Uterus (tissue), 4 donors: ENCODE data around the gene CAVIN2. TPM values are rescaled to one million over a fixed set of nuclear protein-coding genes. Genes with fewer than 3 reads are reported as not detected.

Source experiments
- DNase-seq, 2 donors: peaks; one replicate each; pipeline ENCODE4 v3.0.0-alpha.2; 2019 to 2020
- H3K27ac ChIP-seq, 2 donors: fragments of 200-600 bp; sonication (generic); 1 replicate in 1 of 2; 2 replicates in 1 of 2; pipeline ENCODE4 v1.5.1; 2016 to 2018
- H3K27me3 ChIP-seq, 2 donors: fragments of 200-600 bp; sonication (generic); one replicate each; pipeline ENCODE4 v1.5.1; 2018 to 2019; ENCODE audit warnings: control low read depth in 1 of 2
- H3K36me3 ChIP-seq, 2 donors: fragments of 200-600 bp; sonication (generic); one replicate each; pipeline ENCODE4 v1.5.1; 2019; ENCODE audit warnings: control low read depth in 1 of 2
- H3K4me1 ChIP-seq, 2 donors: fragments of 200-600 bp; sonication (generic); one replicate each; pipeline ENCODE4 v1.5.1; 2018 to 2019; ENCODE audit warnings: control low read depth in 1 of 2
- H3K4me3 ChIP-seq, 2 donors: fragments of 200-600 bp; sonication (generic); 1 replicate in 1 of 2; 2 replicates in 1 of 2; pipeline ENCODE4 v1.5.1; 2018 to 2019; ENCODE audit warnings: mild to moderate bottlenecking in 1 of 2
- H3K9me3 ChIP-seq, 2 donors: fragments of 200-600 bp; sonication (generic); one replicate each; pipeline ENCODE4 v1.5.1; 2019; ENCODE audit warnings: control low read depth in 1 of 2
- CTCF ChIP-seq, 4 experiments: fragments of 200-600 bp in 2 of 4; fragments of 450-650 bp in 2 of 4; sonication (generic) in 2 of 4; IDR thresholded peaks; one replicate each; pipeline ENCODE4 v1.5.1; 2016 to 2019; ENCODE audit warnings: antibody characterized with exemption in 4 of 4, mild to moderate bottlenecking in 2 of 4, moderate library complexity in 1 of 4
- POLR2A ChIP-seq, 2 donors: fragments of 450-650 bp; IDR thresholded peaks; one replicate each; pipeline ENCODE4 v1.6.1; 2016; ENCODE audit warnings: antibody characterized with exemption in 2 of 2, mild to moderate bottlenecking in 1 of 2, moderate library complexity in 1 of 2
- intact Hi-C: fragments of 100-400 bp; cut with DNase I; formaldehyde crosslinking; loops from one replicate; pipeline ENCODE4 v1.15.1; 2023; ENCODE audit warnings: low total_unique reads
- total RNA-seq, 4 donors: library from RNA; depleted of rRNA in 3 of 4; stranded (reverse); fragments of >200 nt in 3 of 4; gene quantifications; one replicate each; pipeline versions ENCODE4 v1.1.0 to v1.2.4, GENCODE V29; 2014 to 2023
- donor health status: DM: yes; HTN: yes; CAD: no.

CAVIN2 gene
- total RNA-seq, 4 donors from 2014 or later: 37.3 to 235 (median 121) TPM

DNA sequence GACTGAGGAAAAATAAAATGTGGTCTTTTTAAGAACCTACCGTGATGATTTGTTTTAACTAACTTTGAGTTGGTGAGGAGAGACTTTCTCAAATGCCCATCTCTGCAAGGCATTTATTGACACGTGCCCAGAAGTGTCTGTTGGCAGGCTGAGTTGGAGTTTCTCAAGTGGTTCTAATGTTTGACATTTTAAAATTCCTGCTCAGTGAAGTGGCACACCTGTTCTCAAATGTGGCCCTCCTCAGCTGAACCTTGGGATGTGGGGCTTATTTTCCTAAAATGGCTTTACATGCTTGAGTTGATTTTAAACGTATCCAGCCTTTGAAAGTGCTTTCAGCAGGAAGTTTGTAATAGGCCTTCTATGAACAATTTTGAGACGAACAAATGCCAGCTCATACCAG, 876 bp upstream of the CAVIN2 start:
- no peaks in the 10 kb centered on the region for H3K36me3 ChIP-seq

DNA sequence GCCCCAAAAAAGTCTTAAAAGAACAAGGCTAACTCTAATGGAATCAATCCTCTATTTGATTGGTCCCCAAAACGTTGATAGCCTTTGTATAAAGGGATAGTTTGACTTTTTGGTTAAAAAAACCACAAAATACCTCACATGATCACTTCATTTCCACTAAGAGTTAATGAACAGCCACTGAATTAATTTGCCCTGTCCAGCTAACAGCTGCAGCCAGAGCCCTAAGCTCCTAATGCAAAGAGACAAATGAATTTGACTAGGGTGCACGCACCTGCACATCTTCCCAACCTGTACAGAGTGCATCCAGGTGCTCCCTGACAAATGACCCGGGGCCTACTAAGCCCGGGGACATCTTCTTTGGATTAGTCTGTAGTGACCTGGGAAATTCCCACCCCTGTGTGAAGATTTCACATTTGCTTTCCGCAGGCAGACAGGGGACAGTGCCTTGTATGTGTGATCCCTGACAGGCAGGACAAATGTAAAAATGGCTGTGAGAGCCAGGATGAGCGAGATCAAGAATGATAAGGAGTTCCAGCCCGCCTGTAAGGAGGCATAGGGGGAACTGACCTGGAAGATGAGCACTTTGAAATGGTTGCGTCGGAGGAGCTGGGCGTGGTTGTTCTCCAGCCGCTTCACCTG, 893 bp downstream of the CAVIN2 start:
- TF ChIP-seq POLR2A (IDR thresholded peaks at IDR 0.05) (no peak), CTCF (IDR thresholded peaks at IDR 0.05) (no peak)
- Histone ChIP-seq H3K27me3 (no peaks in the 10 kb centered on the region), H3K27ac (peak overlapping the region; percentile 84 to 86), H3K4me3 (peak overlapping the region; percentile 39 to 48), H3K4me1 (no peaks in the 10 kb centered on the region), H3K9me3 (no peaks in the 10 kb centered on the region), H3K36me3 (no peaks in the 10 kb centered on the region)
- DNase-seq: no peak
- intact Hi-C loops: no loop called here

More for the DNA sequence above, 876 bp upstream of the CAVIN2 start:
- H3K4me1 ChIP-seq: no peaks in the 10 kb centered on the region
- H3K27me3 ChIP-seq: no peaks in the 10 kb centered on the region
- no peak overlapping the region for H3K4me3 ChIP-seq
- H3K27ac ChIP-seq: peak overlapping the region; percentile 84 to 86
- TF ChIP-seq POLR2A (IDR thresholded peaks at IDR 0.05) (no peak), CTCF (IDR thresholded peaks at IDR 0.05) (no peak)
- intact Hi-C loops: no loop called here
- DNase-seq: no peak
- no peaks in the 10 kb centered on the region for H3K9me3 ChIP-seq

GRCh38 chr2:191845248-191845715, 1.6 kb downstream of the CAVIN2 start:
- intact Hi-C loops: no loop called here
- Histone ChIP-seq H3K9me3 (no peaks in the 10 kb centered on the region), H3K27me3 (no peaks in the 10 kb centered on the region), H3K36me3 (no peaks in the 10 kb centered on the region), H3K27ac (peak overlapping the region; percentile 84 to 86), H3K4me3 (peak overlapping the region; percentile 39 to 48), H3K4me1 (no peaks in the 10 kb centered on the region)
- peak; percentile 33 to 42 for DNase-seq
- TF ChIP-seq POLR2A (IDR thresholded peaks at IDR 0.05) (no peak), CTCF (IDR thresholded peaks at IDR 0.05) (no peak)

- H3K27ac ChIP-seq: peak overlapping the region; percentile 84 to 86
- no peaks in the 10 kb centered on the region for H3K9me3 ChIP-seq
- no peaks in the 10 kb centered on the region for H3K27me3 ChIP-seq
- no peaks in the 10 kb centered on the region for H3K36me3 ChIP-seq
- no peak for DNase-seq
- TF ChIP-seq POLR2A (IDR thresholded peaks at IDR 0.05): no peak
- no peak for TF ChIP-seq CTCF (IDR thresholded peaks at IDR 0.05)
- intact Hi-C loops: no loop called here
- peak overlapping the region; percentile 39 to 48 for H3K4me3 ChIP-seq
- no peaks in the 10 kb centered on the region for H3K4me1 ChIP-seq
Observed at GRCh38 chr2:191844706-191845105, 2.2 kb downstream of the CAVIN2 start.

DNA sequence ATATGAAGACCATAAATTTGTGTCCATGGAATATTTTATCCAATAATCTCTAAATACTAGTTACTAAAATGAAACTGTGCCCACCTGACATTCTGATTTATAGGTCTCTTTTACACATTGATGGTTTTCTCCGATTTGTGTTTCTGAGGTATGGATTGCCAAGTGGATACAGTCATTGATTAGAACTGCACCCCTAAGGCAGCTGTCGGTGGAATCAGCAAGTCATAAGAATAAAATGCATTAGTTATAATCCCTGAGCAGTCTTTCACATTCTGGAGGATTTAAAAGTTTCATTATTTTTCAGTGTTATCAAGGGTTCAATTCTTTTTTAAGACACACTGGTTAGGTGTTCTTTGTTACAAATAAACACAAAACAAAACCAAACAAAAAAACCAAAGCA, 6.0 kb downstream of the CAVIN2 start:
- H3K9me3 ChIP-seq: no peaks in the 10 kb centered on the region
- no peak overlapping the region for H3K27ac ChIP-seq
- H3K4me3 ChIP-seq: no peak overlapping the region
- TF ChIP-seq POLR2A (IDR thresholded peaks at IDR 0.05) (no peak), CTCF (IDR thresholded peaks at IDR 0.05) (no peak)
- H3K27me3 ChIP-seq: no peaks in the 10 kb centered on the region
- intact Hi-C loops: no loop called here
- no peaks in the 10 kb centered on the region for H3K4me1 ChIP-seq
- no peaks in the 10 kb centered on the region for H3K36me3 ChIP-seq
- DNase-seq: no peak
